Adrenal gland (tissue), 5 donors: ENCODE measurements around the gene TNS3.

Source experiments
- CTCF ChIP-seq, 6 experiments: fragments of 450-650 bp in 4 of 6; fragments of 200-600 bp in 2 of 6; sonication (generic) in 1 of 6; IDR thresholded peaks; 1 replicate in 5 of 6; 2 replicates in 1 of 6; pipeline versions ENCODE4 v1.5.1 to v1.8.0; 2016 to 2021; ENCODE audit warnings: antibody characterized with exemption in 6 of 6, mild to moderate bottlenecking in 2 of 6, moderate library complexity in 1 of 6
- POLR2A ChIP-seq, 2 donors: fragments of 450-650 bp; IDR thresholded peaks; one replicate each; pipeline ENCODE4 v1.6.1; 2017; ENCODE audit warnings: antibody characterized with exemption in 2 of 2, mild to moderate bottlenecking in 2 of 2, moderate library complexity in 1 of 2
- donor health status: DM: no; HTN: no; CAD: no.

DNA sequence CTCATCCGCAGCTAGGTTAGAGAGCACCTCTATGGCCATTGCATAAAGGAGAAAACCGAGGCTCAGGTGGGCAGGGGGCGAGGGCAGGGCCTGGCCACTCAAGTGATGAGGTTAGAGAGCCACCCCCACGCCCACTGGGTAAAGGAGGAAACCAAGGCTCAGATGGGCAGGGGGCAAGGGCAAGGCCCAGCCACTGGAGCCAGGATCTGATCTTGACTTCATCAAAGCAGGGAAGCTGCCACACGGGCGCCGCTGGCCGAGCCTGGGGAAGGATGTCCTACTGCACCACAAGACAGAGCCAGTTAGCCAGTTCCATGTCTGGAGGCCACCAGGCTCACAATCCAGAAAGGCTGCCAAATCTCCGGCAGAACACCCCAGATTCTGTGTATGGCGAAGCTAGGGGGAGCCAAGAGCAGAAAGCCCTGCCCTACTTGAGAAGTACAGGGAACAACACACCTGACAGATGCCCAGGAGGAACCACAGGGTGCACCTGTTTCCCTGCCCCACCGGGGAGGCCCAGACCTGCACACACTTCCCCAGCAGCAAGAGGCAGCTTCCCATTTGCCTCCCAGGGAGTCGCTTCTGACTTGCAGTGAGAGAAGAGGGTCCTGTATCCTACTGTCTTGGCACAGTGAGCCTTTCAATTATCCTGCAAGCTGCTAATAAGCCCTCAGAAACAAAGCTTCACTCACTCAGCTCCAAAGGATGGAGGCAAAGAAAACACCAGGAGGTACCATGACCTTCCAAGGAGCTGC, 101.9 kb downstream of the TNS3 start:
- TF ChIP-seq CTCF (IDR thresholded peaks at IDR 0.05) (no peak), POLR2A (IDR thresholded peaks at IDR 0.05) (no peak)
